NCI-H748 treated with DMSO at 0.1 percent for 48 hours (cell line): ENCODE measurements around the gene CLCA2.

Experiments
- DNase-seq: peaks from one replicate; lab custom pipeline; 2025; lab: John Stamatoyannopoulos, UW

The CLCA2 gene

DNA sequence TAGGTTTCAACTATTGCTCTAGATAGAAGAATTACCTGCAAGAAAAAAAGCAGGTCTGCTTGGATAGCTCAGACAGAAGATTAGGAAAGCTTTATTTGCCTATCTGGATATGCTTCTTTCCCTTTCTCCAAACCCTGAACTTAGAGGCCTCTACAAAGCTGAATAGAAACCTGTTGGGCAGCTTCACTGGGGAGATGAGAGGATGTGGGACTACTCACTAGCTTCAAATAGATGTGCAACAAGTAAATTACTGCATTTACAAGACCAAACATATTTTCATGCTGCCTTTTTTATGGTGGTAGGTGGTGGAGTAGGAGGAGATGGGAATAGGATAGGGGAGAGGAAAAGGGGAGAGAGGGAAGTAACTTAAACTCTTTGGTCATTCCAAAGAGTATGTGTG, 6.4 kb downstream of the CLCA2 start:
- DNase-seq: no peak

DNA sequence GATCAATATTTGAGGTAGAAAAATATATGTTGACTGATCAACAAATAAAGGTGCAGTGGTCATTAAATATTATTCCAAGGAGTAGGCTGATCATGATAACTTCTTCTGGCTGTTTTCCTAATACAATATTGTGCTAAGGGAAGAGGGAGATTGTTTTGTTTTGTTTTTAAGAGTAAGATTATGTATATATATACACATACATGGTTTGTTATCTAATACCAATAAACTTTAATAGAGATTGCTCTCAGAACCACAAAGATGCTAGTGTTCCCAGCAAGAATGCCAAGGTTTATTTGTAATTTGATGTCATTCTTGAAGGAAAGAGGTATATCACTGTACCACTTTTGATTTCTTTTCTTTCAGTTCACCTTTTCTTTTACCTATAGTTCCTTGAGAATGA, 10.1 kb downstream of the CLCA2 start:
- DNase-seq: no peak

GRCh38 chr1:86435327-86435726, 11.4 kb downstream of the CLCA2 start:
- DNase-seq: no peak

- DNase-seq: no peak
Measured at GRCh38 chr1:86436041-86436440, 12.1 kb downstream of the CLCA2 start.

DNA sequence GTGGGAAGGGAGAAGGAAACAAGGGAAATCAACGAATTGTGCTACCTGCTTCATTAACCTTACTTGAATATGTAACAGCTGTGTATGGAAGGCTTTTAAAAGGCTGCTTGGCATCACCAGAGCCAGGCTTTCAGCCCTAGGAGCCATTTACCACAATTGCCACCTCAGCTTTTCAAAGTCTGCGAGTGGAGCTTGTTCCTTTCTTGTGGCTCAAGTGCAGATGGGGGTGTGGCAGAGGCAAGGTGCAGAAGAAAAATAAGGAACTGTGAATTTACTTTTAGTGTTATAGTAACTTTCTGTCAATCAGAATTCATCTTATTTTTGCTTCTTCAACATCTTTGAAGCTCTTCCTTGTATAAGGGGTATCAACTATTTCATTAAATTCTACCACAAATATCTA, 17.6 kb downstream of the CLCA2 start:
- no peak for DNase-seq

DNA sequence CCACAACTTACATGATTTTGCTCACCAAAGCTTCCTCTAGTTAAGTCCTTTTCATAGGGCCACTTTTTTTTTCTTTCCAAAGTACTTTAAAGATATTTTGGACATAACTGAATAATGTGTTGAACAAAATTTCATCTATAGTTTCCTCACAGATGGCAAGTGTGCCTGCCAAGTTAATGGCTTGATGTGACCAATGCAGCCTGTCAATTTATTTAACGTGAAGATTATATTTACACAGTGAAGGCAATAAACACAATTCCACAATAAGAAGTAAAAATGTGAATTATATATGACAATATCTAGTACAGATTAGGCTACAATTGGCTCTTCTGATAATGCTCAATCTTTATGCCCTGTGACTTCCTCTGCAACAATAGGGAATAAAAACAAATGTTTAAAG, 18.0 kb downstream of the CLCA2 start:
- no peak for DNase-seq

DNA sequence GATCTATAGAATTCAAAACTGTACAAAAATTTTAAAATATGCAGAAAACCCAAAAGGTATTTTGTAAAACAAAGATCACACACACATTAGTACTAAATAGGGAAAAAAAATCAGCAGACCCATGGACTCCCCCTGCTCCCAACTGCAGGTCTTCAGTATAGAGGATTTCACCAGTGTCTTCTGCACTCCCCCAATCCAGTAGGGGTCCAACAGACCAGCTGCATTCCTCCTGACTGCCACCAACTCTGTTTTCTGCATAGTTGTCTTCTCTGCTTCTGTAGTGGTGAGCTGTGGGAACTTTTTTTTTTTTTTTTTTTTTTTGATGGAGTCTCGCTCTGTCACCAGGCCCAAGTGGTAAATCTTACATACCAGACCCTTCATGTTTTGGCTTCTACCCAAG, 21.9 kb downstream of the CLCA2 start:
- no peak for DNase-seq

GRCh38 chr1:86447198-86447790, 23.3 kb downstream of the CLCA2 start:
- DNase-seq: no peak

- DNase-seq: no peak
Measured at GRCh38 chr1:86448670-86449069, 24.7 kb downstream of the CLCA2 start.

- no peak for DNase-seq
Measured at GRCh38 chr1:86449103-86449502, 25.1 kb downstream of the CLCA2 start.

- DNase-seq: no peak
Measured at GRCh38 chr1:86450847-86451246, 26.9 kb downstream of the CLCA2 start.

- DNase-seq: no peak
Measured at GRCh38 chr1:86453664-86454063, 29.7 kb downstream of the CLCA2 start.

DNA sequence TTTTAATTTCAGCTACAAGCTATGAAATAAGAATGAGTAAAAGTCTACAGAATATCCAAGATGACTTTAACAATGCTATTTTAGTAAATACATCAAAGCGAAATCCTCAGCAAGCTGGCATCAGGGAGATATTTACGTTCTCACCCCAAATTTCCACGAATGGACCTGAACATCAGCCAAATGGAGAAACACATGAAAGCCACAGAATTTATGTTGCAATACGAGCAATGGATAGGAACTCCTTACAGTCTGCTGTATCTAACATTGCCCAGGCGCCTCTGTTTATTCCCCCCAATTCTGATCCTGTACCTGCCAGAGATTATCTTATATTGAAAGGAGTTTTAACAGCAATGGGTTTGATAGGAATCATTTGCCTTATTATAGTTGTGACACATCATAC, 31.1 kb downstream of the CLCA2 start:
- no peak for DNase-seq

DNA sequence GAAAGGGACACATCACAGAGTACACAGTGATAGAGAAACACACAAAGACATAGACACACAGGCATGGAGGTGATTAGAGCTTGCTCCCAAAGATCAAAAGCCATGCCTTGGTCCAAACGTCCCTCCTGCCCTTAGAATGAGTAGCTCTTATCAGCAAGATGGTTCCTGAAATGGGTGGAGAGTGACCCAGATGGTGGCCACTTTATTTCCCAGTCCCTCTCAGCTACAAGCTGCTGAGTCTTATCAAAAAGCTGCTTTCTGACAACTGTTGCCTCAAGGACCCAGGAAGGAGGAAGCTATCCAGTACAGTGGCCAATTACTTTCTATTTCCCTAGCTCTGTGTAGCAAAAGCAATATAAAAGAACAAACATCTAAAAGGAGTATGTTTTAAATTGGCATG, 37.0 kb downstream of the CLCA2 start:
- DNase-seq: no peak

- DNase-seq: no peak
Measured at GRCh38 chr1:86461482-86461881, 37.5 kb downstream of the CLCA2 start.

DNA sequence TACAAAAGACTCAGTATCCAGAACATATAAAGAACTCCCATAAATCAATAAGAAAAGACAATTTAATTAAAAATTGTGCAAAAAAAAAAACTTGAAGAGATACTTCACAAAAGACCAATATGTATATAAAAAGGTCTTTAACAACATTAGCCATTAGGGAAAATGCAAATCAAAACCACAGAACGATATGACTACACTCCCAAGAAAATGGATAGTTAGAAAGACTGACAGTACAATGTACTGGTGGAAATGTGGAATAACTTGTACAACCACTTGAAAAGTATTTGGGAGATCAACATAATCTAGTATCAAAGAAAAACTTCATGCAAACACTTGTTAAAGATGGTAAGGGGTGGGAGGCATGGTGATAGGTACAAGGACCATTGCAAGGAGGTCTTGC, 40.8 kb downstream of the CLCA2 start:
- no peak for DNase-seq

DNA sequence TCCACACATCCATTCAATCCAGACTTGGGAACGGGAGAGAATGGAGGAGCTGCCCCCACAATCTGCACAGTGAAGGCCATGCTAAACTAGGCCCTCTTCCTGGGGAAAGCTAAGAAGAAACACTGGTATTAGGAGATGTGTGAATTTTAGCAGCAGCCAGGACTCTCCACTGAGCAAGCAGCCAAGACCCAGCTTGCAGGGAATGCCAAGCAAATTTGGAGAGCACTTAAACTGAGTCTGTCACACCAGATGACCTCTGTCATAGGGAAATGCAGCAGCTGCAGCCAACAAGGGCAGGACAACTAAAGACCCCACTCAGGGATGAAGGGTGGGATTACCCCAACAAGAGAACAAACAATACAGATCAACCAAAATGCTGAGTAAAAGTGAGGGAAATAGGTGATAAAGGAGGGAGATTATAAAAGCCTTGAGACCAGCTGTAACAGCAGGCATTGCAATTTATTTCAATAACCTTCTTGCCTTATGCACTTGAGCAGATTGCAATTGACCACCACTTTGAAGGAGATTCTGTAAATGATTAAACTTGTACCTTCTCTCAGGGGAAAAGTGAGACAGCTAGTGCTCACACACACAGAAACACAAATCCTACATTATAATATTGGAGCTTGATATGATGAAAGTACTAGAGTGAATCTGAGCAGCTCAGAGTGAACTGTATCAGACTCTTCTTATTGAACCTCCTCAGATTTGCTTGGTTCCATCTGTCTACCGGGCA, 42.3 kb downstream of the CLCA2 start:
- DNase-seq: no peak

DNA sequence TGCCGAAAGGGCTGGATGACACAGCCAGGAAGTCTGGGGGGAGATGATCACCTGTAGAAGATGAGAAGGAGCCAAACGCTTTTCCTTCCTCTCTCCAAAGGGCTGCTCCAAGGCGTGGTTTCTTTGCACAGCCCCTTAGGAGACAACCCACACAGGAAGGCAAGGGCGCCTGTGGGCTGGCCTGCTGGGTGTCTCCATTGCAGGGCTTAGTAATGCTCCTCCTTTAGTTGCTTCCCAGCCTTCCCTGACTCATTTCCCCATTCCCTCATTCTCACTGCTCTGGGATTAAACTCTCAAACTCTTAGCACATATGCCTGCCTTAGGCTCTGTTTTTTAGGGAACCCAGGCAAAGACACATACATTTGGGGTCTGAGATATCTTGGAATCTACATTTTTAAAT, 43.0 kb downstream of the CLCA2 start:
- no peak for DNase-seq

GRCh38 chr1:86468501-86468977, 44.6 kb downstream of the CLCA2 start, which contains the start of gene CLCA1:
CLCA1 (plus strand) TSS chr1:86468927; CDS start chr1:86468972, 45 bp downstream.
- DNase-seq: no peak

GRCh38 chr1:86470859-86471258, 46.9 kb downstream of the CLCA2 start:
- DNase-seq: no peak

GRCh38 chr1:86471291-86471690, 47.3 kb downstream of the CLCA2 start:
- no peak for DNase-seq

- DNase-seq: no peak
Measured at GRCh38 chr1:86472152-86472551, 48.2 kb downstream of the CLCA2 start.

GRCh38 chr1:86472767-86473166, 48.8 kb downstream of the CLCA2 start:
- no peak for DNase-seq

GRCh38 chr1:86477256-86477655, 53.3 kb downstream of the CLCA2 start:
- DNase-seq: no peak
